NCI-H524 treated with DMSO at 0.1 percent for 48 hours (cell line): ENCODE data around the gene KLRK1.
"Not testable (repeated sequence)": the region's sequence is repeated elsewhere in the genome, so short reads cannot be mapped to it uniquely, and the experiment has no call there.

Experiments
- DNase-seq: peaks from one replicate; lab custom pipeline; 2025; lab: John Stamatoyannopoulos, UW

The KLRK1 gene

DNA sequence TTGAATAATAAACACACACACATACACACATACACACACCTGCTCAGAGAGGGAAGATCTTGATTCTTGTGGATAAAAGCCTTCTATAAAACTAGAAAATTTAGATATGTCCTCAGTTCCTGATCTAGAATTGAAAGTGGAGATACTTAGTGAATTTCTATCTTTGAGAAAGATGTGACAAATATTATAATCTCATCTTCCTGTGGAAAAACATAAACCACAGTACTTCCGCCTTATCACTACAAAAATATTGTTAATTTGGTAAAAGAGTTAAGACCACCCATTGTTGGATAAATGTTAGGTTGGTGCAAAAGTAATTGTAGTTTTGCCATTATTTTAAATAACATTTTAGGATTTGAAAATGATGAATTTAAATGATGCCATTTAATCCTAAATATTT is at the start of gene KLRK1:
Gene KLRK1 (minus strand): TSS at position 138 of the 400 bp plus-strand sequence. CDS start 1,231 bp downstream, outside the sequence.
- DNase-seq: no peak

DNA sequence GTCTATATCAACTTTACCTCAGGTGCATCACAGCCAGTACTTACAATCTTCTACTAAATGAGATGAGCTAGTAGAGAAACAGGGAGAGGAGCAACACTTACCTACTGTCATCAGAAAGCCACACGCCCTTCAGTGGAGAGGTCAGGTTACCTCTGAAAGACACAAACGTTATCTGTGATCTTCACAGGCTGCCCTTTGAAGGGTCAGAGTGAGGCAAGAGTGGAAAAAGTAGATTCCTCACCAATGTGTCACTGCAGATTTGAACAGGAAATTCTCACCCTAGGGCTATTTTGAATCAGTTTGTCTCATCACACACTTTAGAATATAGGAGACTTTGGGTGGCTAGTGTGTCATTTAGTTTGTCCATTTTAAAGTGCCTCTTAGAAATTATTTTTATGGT is 47.8 kb upstream of the KLRK1 start:
- not testable (repeated sequence) for DNase-seq

- DNase-seq: not testable (repeated sequence)
Measured at GRCh38 chr12:10435816-10436215, 46.0 kb upstream of the KLRK1 start, which contains the start of gene KLRC2. TSS of gene KLRC2 (minus strand) at chr12:10436010. CDS start at chr12:10435986, 24 bp downstream.

DNA sequence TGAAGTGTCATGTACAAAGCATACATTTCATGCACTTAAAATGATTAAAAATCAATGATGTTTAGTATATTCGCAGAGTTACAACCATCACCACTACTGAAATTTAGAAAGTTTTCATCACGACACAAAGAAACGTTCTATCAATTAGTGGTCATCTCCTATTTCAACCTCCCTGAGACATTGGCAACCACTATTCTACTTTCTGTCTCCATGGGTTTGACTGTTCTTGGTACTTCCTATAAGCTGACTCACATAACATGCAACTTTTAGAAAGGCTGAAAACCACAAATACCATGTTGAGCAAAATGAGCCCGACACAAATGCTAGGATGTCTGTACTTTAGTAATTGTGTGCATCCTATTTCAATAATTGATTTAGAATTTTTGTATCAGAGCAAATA is 40.8 kb upstream of the KLRK1 start:
- DNase-seq: not testable (repeated sequence)

DNA sequence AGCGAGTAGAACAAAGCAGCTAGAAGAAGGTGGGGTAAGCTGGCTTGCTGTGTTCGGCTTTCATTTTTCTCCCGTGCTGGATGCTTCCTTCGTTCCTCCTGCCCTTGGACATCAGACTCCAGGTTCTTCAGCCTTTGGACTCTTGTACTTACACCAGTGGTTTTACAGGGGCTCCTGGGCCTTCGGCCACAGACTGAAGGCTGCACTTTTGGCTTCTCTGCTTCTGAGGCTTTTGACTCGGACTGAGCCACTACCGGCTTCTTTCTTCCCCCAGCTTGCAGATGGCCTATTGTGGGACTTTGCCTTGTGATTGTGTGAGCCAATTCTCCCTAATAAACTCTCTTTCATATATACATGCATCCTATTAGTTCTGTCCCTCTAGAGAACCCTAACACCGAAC is 36.1 kb upstream of the KLRK1 start:
- DNase-seq: not testable (repeated sequence)

DNA sequence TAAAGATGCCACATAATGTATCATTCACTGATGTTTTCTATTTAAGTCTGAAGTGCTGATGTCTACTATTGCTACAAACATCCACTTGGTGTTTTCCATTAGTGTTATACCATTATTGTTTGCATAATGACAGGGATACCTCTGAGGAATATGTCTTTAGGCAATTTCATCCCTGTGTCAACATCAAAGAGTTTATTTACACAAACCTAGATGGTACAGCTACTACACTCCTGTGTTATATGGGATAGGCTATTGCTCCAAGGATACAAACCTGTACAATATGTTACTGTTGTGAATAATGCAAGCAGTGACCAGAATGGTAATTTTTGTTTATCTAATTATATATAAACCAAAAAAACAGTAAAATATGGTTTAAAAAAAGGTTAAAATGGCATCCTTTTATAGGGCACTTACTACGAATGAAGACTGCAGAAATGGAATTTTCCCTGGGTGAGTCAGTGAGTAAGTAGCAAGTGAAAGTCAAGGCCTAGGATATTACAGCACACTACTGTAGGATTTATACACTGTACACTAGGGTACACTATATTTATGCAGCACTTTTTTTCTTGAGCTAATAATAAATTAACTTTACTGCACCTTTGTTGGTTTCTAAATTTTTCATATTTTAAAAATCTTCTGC is 34.5 kb upstream of the KLRK1 start:
- not testable (repeated sequence) for DNase-seq

GRCh38 chr12:10422159-10422558 is 32.3 kb upstream of the KLRK1 start:
- DNase-seq: not testable (repeated sequence)

- not testable (repeated sequence) for DNase-seq
Measured at GRCh38 chr12:10420334-10420733, 30.5 kb upstream of the KLRK1 start, which contains the start of gene KLRC3. TSS of gene KLRC3 (minus strand) at chr12:10420595. CDS start at chr12:10420550, 45 bp downstream.

GRCh38 chr12:10409392-10409791 is 19.6 kb upstream of the KLRK1 start, which contains the start of gene KLRC4:
TSS of gene KLRC4 (minus strand) at chr12:10409757. CDS start at chr12:10409575, 182 bp downstream.
- DNase-seq: no peak

GRCh38 chr12:10408842-10409241 is 19.0 kb upstream of the KLRK1 start:
- no peak for DNase-seq

GRCh38 chr12:10406725-10407124 is 16.9 kb upstream of the KLRK1 start:
- DNase-seq: no peak

GRCh38 chr12:10405294-10405693 is 15.5 kb upstream of the KLRK1 start:
- no peak for DNase-seq

DNA sequence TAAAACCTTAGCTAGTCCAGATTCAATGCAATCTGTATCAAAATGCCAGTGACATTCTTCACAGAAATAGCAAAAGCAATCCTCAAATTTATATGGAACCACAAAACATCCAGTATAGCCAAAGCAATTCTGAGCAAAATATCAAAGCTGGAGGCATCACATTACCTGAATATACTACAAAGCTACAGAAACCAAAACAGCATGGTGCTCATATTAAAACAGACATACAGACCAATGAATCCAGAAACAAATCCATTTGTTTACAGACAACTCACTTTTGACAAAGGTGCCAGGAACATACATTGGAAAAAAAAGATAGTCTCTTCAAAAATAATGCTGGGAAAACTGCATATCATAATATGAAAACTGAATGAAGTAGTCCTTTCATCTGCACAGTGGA is 15.0 kb upstream of the KLRK1 start:
- DNase-seq: no peak

GRCh38 chr12:10400829-10401228 is 11.0 kb upstream of the KLRK1 start:
- no peak for DNase-seq

DNA sequence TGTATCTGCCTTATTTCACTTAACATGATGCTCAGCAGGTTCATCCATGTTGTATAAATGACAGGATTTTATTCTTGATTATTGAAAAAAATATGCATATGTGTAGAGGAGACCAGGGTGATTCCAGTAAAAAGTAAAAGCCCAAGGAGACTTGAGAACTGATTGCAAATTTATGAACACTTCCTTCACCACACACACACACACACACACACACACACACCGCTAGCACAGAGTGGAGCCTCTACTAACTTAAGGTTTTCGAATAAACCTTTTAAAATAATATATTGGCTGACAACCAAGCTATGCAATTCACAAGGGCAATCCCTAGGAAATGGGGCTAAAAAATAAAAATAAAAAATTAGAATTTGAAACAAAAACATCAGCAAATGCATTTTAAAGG is 8.3 kb upstream of the KLRK1 start:
- no peak for DNase-seq

- DNase-seq: no peak
Measured at GRCh38 chr12:10397296-10397695, 7.5 kb upstream of the KLRK1 start.

DNA sequence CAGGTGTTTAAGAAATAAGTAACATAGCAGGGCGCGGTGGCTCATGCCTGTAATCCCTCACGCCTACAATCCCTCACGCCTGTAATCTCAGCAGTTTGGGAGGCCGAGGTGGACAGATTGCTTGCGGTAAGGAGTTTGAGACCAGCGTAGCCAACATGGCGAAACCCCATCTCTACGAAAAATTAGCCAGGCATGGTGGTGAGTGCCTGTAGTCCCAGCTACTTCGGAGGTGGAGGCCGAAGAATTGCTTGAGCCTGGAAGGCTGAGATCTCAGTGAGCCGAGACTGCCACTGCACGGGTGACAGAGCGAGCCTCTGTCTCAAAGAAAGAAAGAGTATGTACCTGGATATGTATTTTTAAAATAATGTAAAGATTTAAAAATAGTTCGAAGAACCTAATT is 6.3 kb upstream of the KLRK1 start:
- DNase-seq: not testable (repeated sequence)

DNA sequence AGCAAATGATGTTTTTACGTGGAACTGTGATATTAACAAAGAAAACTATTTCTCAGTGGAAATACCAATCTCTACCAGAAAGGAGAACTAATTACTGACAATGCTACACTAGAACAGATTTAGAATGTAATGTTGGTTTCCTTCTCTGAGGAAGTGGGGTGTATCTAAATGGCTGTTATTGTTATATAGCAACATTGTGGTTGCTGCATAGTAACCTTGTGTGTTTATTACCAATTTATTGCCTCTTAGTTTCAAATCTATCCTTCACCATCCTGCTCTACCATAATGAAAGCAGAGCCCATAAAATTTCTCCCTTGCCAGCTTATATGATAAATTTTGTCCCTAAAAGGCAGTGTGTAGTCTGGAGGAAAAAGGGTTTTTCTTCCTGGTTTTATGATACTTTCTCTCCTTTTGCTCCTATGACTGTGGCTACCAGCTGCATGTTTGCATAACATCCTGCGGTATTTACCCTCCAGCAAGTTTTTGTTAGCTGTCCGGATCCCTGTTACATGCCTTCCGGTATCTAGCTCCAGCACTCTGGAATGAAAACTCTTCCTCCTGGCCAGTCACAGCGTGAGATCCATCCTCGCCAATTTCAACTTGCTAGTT is 5.7 kb upstream of the KLRK1 start:
- DNase-seq: no peak

DNA sequence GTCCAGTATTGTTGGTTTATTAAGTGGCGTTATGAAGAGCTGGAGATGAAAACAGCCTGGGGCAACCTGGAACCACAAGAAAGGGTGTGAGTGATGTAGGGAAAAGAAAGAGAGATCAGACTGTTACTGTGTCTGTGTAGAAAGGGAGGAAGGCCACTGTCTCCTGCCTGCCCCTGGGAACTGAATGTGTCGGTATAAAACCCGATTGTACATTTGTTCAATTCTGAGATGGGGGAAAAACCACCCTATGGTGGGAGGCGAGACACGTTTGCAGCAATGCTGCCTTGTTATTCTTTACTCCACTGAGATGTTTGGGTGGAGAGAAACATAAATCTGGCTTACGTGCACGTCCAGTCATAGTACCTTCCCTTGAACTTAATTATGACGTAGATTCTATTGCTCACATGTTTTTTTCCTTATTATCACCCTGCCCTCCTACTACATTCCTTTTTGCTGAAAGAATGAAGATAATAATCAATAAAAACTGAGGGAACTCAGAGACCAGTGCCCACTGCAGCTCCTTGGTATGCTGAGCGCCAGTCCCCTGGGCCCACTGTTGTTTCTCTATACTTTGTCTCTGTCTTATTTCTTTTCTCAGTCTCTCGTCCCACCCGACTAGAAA is 4.8 kb upstream of the KLRK1 start:
- DNase-seq: not testable (repeated sequence)

- DNase-seq: no peak
Measured at GRCh38 chr12:10393291-10393690, 3.5 kb upstream of the KLRK1 start.

DNA sequence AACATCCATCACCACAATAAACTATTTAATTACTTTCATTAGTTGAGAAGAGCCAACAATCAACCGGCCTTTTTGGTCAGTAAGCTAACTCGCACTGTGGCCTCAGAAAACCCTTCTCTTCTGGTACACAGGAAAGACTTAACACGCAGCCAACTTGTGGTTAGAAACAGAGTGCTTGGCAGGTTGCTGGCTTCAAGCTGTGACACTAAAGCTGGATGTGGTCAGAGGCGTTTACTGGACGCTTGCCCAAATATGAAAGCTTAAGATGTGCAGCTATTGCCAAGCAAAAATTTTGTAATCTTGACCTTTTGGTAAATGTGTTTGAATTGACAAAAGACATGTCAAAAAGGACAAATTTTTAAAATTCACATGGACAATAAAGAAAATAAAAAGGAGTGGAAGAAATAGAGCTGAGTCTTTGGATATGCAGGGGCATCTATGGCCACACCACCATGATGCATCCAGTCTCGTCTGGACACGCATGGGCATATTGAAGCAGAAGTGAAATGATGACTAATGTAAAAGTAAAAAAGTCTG is 2.6 kb upstream of the KLRK1 start:
- no peak for DNase-seq

GRCh38 chr12:10390991-10391390 is 1.1 kb upstream of the KLRK1 start:
- not testable (repeated sequence) for DNase-seq
